PC-3 (cell line): ENCODE data around the gene TMEM184A.

Source experiments
- CTCF ChIP-seq: fragments of 300-600 bp; sonication (generic); conservative IDR thresholded peaks from 2 replicates; pipeline ENCODE4 v1.5.1; 2017; ENCODE audit warnings: antibody characterized with exemption, low read depth, mild to moderate bottlenecking, low read length
- EZH2 ChIP-seq: fragments of 300-600 bp; sonication (generic); IDR thresholded peaks from one replicate; pipeline ENCODE4 v1.6.1; 2017; ENCODE audit warnings: antibody characterized with exemption, mild to moderate bottlenecking, low read length; ENCODE audit not compliant: unreplicated experiment
- EZH2phosphoT487 ChIP-seq: fragments of 300-600 bp; sonication (generic); IDR thresholded peaks from 2 replicates; pipeline ENCODE4 v1.6.1; 2018; ENCODE audit warnings: mild to moderate bottlenecking, antibody characterized with exemption, low read length, borderline replicate concordance

- TF ChIP-seq CTCF (no peak), EZH2phosphoT487 (no peak), EZH2 (no peak)
Measured at GRCh38 chr7:1549357-1550004, 6.5 kb downstream of the TMEM184A start.
